GM18526 (cell line): ENCODE results near the gene IPCEF1.

Experiments
- POLR2A ChIP-seq: IDR thresholded peaks from 3 replicates; pipeline ENCODE4 v1.6.1; 2011; ENCODE audit not compliant: insufficient read length; ENCODE audit errors: extremely low read depth

Gene IPCEF1

DNA sequence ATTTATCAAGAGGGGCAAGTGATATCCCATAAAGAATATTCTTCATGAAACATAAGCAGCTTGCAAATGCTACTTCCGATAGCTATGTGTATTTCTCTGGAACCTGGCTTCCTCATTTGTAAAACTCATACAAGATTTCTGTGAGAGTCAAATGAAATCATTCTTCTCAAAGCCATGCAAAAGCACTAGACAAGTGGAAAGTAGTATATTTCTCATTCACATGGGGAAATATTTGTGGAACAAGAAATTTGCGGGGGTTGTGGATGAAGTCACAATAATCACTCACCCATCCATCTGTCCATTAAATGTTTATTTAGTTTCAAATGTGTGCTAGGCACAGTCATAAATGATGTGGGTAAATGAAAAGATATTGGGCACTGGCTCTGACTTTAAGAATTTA, 150.5 kb downstream of the IPCEF1 start:
- no peak for TF ChIP-seq POLR2A

DNA sequence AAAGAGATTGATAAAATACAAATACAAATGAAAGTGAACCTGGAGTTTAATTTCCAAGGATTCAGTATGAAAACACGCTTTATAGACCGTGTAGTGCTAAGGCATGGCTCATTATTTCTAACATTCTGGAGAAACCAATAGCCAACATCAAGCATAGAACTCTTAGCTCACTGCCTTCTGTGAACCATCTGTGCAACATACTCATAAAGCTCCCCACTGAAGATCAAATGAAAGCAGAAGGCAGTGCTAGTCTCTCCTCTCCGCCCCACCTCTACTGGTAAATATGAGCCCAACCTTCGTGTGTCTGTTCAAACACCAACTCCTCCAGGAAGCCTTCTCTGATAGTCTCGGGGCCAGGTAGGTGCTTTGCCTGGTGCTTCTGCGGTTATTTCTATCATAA, 153.6 kb downstream of the IPCEF1 start:
- no peak for TF ChIP-seq POLR2A

- no peak for TF ChIP-seq POLR2A
These were observed 154.3 kb downstream of the IPCEF1 start for GRCh38 chr6:154202339-154202738.

- no peak for TF ChIP-seq POLR2A
These were observed 159.3 kb downstream of the IPCEF1 start for GRCh38 chr6:154197196-154197860.

GRCh38 chr6:154196333-154196885, 160.2 kb downstream of the IPCEF1 start:
- no peak for TF ChIP-seq POLR2A

GRCh38 chr6:154187714-154188113, 168.9 kb downstream of the IPCEF1 start:
- TF ChIP-seq POLR2A, result no peak

GRCh38 chr6:154187203-154187602, 169.4 kb downstream of the IPCEF1 start:
- TF ChIP-seq POLR2A, result no peak

DNA sequence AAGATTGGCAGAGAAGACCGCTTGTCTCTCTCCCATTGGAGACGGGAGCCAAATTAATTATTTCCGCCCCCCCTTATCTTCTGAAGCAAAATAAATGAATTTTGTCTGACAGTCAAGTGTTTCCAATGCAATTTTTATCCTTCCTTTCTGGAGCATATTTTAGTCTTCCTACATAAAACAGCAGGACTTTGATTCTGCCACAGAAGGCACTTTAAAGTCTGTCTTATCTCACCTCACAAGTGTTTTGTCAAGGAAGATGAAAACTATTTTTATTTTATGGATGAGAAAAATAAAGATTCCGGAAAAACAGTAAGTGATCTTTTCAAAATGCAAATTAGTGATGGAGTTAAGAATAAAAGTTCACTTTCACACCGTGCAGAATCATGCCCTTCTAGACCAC, 177.2 kb downstream of the IPCEF1 start:
- TF ChIP-seq POLR2A, result no peak

DNA sequence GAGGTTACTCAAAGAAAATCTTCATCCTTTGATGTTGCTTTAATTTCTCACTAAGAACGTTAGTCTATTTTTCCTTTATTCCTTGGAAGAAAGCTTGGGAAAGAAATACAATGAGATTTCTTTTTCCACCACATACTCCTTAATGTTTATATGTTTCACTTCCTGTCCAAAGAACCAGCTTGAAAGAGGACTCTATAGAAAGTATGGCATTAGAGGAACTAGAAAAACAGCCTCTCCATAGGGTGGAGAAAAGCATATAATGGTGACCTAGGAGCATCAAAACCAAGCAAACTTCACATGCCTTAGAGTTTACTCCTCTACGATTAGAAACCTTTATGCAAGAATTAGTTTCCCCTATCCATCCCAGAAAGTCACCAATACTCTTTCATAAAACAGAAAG, 186.5 kb downstream of the IPCEF1 start:
- no peak for TF ChIP-seq POLR2A

DNA sequence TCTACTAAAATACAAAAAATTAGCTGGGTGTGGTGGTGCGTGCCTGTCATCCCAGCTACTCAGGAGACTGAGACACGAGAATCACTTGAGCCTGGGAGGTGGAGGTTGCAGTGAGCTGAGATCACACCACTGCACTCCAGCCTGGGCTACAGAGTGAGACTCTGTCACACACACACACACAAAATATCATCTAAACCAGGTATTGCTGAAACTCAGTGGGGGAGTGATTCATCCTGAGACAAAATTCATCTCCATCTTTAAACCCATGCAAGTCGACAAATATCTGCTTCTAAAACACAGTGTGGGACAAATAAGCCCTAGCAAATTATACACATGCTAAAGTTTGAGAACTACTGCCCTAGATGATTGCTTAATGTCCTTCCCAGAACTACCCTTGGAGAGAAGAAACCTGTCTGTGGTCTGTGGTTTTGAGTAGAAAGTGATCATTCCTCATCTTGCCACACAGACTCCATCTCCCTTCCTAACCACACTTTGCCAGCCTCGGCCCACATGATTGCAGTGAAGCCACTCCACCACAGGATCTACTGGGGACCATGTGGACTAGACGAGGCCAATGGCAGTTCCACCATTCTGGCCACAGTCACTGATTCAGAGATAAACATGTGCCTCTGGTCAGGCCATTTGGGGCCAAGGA, 187.3 kb downstream of the IPCEF1 start:
- TF ChIP-seq POLR2A, result no peak

DNA sequence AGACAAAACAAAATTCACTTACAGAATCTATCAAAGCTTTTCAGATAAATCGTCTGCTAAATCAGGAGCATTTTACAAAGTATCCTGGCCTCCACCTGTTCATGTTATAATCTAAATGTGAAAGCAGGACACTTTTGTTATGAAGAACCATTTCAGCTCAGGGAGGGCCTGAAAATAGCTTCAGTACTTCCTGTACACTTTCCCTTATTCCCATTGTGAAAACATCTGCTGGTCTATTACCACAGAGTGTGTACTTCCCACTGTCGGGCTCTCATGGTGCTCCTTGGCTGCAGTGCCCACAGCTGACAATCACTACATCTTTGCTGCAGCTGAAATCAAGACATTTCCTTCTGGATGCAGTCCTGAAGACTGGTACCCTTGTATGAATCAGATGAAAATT, 189.5 kb downstream of the IPCEF1 start:
- no peak for TF ChIP-seq POLR2A

GRCh38 chr6:154166140-154166539, 190.5 kb downstream of the IPCEF1 start:
- no peak for TF ChIP-seq POLR2A

DNA sequence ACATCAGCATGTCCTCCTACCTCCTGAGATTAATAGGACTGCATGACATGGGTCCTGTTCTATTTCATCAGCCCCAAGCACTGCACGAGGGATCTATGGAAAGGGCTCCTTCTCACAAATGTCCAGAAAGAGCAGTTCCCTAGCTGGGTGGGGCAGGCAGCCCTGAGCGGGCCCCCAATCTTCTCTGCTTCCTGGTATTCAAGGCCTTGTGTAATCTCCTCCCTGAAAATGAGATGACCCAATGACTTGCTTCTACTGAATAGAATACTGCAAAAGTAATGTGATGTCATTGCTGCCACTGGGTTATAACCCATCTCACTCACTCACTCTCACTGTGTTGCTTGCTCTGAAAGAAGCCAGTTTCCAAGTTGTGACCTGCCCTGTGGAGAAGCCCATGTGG, 191.1 kb downstream of the IPCEF1 start:
- no peak for TF ChIP-seq POLR2A

- no peak for TF ChIP-seq POLR2A
These were observed 192.2 kb downstream of the IPCEF1 start for GRCh38 chr6:154164397-154164796.

GRCh38 chr6:154161689-154162088, 194.9 kb downstream of the IPCEF1 start:
- TF ChIP-seq POLR2A, result no peak

DNA sequence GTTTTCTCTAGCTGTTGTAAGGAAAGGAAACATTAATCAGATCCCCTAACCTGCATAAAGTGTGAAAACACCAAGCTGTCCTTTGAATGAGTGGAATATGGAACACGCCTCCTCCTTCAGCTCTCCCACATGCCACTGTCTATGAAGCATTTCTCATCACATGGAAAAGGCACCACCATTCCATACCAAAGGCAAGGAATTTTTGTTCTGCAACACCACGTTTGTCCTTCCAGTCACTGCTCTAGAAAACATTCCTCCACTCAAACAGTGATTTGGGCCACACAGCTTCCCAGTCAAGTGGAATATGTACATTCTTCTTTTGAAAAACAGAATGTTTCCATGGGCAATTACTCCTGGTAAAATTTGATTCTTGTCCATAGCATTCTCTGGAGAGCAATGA, 197.5 kb downstream of the IPCEF1 start:
- no peak for TF ChIP-seq POLR2A

- TF ChIP-seq POLR2A, result no peak
These were observed 198.9 kb downstream of the IPCEF1 start for GRCh38 chr6:154157706-154158105.
